GM19099 (cell line): Measurements from ENCODE around the gene AREG.

Experiments
- POLR2A ChIP-seq: IDR thresholded peaks from 3 replicates; pipeline ENCODE4 v1.6.1; 2011; ENCODE audit warnings: low read depth; ENCODE audit not compliant: insufficient read length; ENCODE audit errors: extremely low read depth

Gene AREG

DNA sequence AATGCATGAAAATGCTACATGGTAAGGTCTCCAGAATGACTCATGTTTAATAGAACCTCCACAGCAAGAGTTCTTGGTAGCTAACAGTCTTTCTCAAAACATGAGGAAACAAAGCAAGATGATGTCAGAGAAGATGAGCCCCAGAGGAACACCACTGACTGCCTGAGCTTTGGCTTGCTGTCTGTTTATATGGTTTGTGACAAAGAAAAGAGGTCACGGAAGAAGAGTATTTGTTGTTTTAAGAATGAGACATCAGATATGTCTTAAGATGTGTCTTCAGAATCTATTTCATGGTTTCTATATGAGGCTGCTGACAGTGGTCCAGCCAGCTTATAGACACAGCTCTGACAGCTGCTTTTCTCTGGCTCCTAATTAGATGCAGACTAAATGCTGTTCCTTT, 18.8 kb upstream of the AREG start:
- no peak for TF ChIP-seq POLR2A

DNA sequence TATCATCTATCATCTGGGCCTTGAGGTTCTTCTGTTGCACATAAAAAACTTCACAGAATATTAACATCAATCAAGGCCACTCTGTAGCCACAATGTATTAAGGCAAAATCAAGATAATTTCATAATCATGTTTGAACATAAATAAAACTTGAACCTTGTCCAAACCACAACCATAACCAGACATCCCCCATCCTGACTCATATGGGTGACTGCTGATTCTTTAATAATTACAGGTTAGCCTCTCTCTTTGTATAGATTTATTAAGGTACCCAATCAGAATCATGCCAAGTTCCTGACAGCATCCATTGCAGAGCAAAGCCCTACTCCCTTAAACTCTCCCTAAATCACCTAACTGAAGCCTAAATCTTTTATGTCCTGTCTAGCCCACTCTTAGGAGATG, 16.7 kb upstream of the AREG start:
- TF ChIP-seq POLR2A = no peak

DNA sequence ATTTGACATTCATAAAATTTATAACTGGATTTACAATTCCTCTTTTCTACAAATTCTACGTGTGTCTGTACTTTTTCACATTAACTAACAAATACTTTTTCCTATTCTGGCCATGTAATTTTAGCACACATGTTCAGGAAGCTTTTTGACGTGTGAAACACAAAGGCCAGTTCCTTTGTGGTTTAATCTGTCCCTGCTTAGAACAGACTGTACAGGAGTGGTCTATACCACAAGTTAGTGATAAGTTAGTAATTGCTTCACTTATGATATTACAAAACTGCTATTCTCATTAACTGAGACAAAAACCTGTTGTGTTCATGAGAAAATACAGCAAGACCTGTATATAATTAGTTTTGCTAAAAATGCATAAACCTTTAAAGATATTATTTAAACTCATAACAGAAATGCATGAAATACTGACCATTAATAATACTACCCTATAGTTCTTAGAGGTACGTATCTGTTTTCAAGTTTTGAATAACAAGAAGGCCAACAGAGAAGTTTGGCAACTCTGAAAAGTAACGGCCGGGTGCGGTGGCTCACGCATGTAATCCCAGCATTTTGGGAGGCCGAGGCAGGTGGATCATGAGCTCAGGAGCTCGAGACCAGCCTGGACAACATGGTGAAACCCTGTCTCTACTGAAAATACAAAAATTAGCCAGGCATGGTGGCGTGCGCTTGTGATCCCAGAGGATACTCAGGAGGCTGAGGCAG, 13.7 kb upstream of the AREG start:
- no peak for TF ChIP-seq POLR2A

DNA sequence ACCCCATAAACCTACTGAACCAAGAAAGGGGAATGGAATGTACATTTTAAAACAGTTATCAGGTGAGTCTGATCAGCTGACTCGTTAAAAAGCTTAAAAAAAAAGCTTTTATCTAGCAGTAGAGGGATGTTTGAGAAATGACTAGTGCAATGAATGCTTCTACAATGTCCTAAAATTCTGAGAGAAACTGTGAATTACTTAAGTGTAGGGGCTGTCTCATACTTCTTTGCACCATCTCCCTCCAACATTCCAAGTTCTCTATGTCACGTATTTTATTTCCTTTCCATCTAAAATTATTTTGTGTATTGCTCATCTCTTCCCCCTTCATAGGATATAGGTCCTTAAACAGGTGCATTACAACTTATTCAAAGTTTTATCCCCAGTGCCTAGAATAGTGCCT, 11.9 kb upstream of the AREG start:
- TF ChIP-seq POLR2A = no peak

DNA sequence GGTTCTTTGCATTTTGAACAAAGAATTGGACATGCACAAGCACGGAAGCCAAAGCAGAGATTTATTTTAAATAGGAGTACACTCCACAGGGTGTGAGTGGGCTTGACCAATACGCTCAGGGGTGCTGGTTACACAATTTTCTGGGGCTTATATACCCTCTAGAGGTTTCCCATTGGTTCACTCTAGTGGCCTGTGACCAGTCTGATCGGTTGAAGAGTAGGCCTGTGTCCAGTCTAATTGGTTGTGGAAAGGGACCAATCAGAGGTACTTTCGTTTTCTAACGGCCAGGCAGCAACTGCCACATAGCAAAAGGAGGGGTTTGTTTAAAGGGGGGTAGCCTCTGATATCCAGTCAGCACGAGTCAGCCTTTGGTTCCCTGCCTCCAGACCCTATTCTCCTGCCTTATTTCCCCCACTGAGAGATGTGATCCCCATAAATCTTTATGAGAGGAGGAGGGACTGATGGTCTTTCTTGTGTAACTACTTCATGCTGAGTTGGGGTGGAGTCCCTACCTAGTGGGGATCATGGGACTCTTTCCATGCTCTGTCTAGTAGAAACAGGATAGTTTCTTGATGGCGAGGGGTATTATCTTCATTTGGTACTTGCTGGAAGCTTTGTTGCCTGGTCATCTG, 11.3 kb upstream of the AREG start:
- TF ChIP-seq POLR2A = no peak

DNA sequence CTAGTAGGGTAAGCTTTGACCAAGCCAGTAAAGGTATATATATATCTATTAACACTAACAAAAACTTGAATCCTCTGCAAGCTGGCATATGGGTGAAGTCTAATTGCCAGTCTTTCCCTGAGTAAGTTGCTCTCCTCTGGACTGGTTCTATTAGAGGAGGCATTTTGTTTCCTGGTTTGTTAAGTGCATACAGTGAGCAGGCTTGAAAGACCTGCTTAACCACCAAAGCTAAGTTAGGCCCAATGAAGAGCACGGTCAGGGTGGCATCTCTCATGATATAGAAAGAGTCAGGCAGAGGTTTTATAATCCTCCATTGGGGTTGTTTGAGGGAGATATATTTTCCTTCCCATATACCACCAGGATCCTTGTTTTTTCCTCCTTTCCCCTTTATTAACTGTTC, 9.6 kb upstream of the AREG start:
- no peak for TF ChIP-seq POLR2A

DNA sequence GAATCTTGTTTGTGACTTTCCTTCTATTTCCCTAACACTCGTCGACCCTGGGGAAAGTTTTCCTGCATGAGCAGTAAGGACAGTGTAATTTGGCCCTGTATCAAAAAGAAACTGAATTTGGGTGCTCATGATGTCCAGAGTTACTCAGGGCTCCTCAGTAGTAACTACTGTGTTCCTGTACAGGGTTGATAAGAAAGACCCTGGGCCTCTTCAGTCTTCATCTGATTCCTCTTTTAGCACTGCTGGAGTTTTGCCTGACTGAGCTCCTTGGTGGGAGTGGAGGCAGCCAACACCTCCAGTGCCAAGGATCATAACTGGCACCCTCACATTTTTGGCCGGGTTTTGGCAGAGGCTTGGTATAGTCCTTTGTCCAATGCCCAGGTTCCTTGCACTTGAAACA, 7.1 kb upstream of the AREG start:
- TF ChIP-seq POLR2A = no peak

DNA sequence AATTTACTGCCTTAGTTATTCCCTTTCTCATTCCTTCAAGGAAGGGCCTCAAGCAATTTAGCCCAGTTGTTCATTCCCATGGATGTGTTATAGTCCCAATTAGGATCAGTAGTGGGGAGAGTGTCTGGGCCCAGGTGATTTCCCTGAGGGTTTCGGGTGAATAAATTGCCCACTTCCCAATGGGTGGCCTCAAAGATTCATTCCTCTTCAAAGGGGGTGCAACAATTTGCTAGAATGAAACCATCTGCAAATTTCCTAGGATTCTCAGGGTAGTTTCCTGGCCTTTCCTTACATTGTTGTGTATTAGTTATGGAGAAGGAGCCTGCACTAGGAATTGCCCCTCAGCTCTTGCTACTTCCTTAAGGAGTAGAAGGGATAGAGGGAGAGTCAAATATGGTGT, 6.3 kb upstream of the AREG start:
- TF ChIP-seq POLR2A = no peak

DNA sequence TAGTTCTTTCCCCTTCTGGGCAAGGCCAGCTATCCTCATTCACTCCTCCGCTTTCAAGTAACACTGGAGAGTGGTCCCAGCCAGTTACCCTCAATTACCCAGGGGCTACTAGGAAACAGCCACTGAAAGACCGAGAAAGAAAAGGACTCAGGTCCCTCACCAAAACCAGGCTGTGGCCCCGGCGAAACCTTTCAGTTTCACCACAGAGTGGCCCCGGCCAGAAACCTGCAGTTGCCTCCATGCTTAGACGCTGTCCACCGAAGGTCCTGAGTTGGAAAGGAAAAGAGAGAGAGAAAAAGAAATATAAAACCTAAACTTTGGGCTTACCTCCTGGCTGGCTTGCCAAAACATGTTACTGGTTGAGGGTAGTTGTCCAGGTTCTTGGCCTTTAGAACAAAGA, 5.0 kb upstream of the AREG start:
- TF ChIP-seq POLR2A = no peak

DNA sequence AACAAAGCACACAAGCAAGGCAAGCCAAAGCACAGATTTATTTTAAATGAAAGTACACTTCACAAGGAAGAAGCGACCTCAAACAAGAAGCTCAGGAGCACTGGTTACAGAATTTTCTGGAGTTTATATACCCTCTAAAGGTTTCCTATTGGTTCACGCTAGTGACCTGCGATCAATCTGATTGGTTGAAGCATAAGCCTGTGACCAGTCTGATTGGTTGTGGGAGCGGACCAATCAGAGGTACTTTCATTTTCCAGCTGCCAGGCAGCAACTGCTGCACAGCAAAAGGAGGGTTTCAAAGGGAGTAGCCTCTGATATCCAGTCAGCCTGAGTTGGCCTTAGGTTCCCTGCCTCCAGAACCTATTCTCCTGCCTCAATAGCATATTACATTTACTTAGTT, 4.6 kb upstream of the AREG start:
- no peak for TF ChIP-seq POLR2A

DNA sequence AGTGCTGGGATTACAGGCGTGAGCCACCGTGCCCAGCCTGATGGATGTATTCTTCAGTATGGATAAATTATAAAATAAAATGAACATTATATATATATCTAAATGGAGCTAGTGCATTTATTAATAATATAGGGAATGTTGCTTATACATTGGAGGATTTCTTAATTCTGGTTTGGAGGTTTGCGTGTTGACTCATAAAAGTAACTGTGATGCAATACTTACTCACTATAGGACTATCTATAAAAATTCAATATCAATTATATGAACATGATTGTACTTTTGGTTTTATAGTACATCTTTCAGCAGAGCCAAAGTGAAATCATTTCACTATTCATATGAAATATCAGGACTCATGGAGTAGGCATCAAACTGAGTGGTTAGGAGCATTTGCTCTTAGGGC, 3.2 kb upstream of the AREG start:
- no peak for TF ChIP-seq POLR2A

DNA sequence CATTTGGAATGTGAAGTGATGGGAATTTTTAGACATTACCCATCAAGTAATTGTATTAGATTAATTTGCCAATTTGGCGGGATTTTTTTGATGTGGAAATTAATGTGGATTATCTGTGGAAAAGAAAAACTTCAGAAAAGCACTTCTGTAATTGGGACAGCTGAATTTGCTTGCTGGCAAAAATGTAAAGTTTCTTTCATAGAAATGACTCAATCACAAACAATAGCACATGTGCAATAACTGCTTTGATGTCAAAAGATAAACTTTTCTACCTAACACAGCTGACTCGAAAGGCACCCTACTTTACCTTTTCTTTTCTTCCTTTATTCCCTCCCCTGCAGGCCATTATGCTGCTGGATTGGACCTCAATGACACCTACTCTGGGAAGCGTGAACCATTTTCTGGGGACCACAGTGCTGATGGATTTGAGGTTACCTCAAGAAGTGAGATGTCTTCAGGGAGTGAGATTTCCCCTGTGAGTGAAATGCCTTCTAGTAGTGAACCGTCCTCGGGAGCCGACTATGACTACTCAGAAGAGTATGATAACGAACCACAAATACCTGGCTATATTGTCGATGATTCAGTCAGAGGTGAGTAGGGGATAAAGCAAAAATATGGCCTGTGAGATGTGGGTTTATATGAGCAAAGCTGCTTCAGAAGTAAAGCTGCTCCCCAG, 1.4 kb downstream of the AREG start:
- no peak for TF ChIP-seq POLR2A

DNA sequence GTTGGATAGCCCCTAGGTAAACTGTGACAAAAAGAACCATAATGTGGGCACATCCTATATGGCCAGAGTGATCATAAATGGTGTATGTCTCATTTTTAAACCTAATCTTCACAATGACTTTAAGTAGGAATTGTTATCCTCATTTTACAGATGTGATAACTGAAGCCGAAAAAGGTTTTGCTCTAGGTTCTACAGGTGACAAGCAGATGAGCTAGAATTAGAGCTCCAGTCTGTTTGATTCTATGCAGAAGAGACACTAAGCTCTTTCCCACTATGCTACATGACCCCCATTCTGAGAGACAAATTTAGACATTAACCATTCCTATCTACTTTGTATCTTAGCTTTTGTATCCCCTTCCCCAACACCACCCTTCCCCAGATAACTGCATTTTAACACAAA, 2.0 kb downstream of the AREG start:
- TF ChIP-seq POLR2A = no peak

DNA sequence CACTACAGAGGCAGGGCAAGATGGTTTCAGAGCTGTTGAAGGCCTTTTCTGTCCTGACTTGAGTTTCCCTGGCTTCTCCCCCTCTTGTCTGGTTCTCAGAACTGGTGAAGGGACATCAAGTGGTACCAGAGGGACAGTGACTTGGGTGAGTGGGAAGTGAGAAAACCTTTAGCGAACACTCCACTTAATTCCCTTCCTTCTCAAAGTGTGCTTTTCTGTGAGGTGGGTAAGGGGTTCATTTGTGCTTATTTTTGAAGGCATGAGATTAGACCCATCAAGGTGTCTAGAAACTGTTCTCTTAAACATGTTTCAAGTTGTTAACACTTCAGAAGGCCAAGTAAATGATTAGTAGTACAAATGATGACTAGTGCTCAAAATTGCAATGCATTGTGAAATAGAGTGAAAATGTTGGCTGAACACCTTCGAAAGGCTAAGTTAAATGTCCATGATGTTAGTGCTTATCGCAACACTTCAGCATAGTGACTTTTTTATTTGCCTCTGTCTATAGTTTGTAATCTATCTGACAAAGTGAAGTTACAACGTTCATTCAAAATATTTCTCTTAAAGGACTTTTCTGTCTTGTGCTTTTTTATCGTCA, 2.8 kb downstream of the AREG start:
- TF ChIP-seq POLR2A = no peak

DNA sequence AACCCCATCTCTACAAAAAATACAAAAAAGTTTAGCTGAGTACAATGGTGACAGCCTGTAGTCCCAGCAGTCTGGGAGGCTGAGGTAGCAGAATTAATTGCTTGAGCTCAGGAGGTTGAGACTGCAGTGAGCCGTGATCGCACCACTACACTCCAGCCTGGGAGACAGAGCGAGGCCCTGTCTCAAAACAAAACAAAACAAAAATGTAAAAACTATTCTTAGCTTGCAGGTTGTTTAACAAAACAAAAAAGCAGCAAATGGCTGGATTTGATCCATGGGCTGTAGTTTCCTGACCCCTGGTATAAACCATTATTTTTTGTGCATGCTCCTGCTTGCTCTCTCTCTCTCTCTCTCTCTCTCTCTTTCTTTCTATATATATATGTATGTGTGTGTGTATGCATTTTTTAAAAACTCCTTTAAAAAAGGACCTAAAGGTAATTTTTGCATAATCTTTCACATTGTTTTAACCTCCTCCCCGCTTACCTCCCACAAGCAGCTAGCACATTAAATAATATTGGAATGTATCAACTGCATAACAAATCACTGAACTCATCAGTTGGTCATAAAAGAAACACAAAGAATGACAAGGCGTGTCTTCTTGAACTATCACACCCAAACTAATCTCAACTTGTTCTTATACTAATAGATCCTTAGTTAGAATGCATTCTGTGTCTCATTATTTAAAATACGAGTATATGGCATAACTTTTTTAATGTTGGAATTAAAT, 4.8 kb downstream of the AREG start:
- no peak for TF ChIP-seq POLR2A
